ENCODE measurements around the gene ENTPD8. TPM values are rescaled to one million over a fixed set of nuclear protein-coding genes. Genes with fewer than 3 reads are reported as not detected.

ENTPD8 gene
- total and polyA plus RNA-seq, 2 of the 13 experiments (the other 11 are each of a cell fraction or from before 2014, with no cell fraction given) = 0.26 to 0.44 TPM

DNA sequence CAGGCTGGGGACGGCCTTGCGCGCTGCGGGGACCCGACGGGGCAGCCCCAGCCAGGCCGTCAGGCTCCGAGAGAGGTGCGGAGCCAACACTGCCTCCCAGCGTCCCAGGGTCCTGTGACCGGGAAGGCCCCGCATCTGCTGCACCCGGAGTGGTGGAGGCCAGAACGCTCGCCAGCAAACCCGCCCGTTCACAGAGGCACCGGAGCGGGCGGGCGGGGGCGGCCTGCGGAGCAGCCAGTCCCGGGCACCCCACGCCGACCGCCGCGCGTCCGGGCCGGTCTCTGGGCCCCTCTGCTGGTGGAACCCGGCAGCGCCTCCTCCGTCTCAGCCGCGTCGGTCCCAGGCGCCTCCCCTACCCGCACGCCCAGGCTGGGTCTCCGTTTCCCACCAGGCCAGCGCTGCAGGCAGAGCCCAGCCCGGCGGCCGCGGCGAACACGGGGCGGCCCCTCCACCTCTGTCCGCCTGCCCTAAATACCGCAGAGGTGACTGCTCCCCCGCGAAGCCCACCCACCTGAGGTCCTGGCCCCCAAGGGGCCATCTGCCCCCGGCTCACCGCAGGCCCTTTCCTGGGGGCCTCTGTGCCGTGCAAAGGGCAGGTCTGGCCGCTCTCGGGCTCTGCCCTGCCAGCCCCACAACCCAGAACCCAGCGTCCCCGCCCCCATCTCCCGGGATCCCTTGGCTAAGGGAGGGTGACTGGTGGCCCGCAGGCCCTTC is 34.1 kb downstream of the ENTPD8 start (continued):
- TF ChIP-seq, protein P1, sequence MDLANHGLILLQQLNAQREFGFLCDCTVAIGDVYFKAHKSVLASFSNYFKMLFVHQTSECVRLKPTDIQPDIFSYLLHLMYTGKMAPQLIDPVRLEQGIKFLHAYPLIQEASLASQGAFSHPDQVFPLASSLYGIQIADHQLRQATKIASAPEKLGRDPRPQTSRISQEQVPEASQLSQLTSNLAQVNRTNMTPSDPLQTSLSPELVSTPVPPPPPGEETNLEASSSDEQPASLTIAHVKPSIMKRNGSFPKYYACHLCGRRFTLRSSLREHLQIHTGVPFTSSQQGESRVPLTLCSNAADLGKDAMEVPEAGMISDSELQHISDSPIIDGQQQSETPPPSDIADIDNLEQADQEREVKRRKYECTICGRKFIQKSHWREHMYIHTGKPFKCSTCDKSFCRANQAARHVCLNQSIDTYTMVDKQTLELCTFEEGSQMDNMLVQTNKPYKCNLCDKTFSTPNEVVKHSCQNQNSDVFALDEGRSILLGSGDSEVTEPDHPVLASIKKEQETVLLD (CRISPR knock-in tag; IDR thresholded peaks at IDR 0.05; ENCODE audit: low read depth) = no peak
- no peak for TF ChIP-seq SRSF4 (IDR thresholded peaks at IDR 0.05; ENCODE audit: low read depth, low read length, poor library complexity, severe bottlenecking)
- TF ChIP-seq KDM3A (CRISPR knock-in tag; IDR thresholded peaks at IDR 0.05; ENCODE audit: low read depth) = no peak
- no peak for TF ChIP-seq HOXD1 (CRISPR knock-in tag; IDR thresholded peaks at IDR 0.05)
- TF ChIP-seq RBM22 (optimal IDR thresholded peaks at IDR 0.05; ENCODE audit: low read length) = no peak
- no peak for TF ChIP-seq TAF15 (IDR thresholded peaks at IDR 0.05; ENCODE audit: low read depth, low read length, poor library complexity, severe bottlenecking)
- TF ChIP-seq ZNF615 (CRISPR knock-in tag; IDR thresholded peaks at IDR 0.05; ENCODE audit: borderline replicate concordance) = no peak
- no peak for TF ChIP-seq TCF12 (IDR thresholded peaks at IDR 0.05)
- TF ChIP-seq TCF12 (CRISPR knock-in tag; IDR thresholded peaks at IDR 0.05) = 0 out of 2 replicates have a peak, but pooled peaks have one; percentile 66
- peak; percentile 41; the same call in 1 of the 2 replicates for TF ChIP-seq MTA1 (CRISPR knock-in tag; IDR thresholded peaks at IDR 0.05; ENCODE audit: borderline replicate concordance)
- no peak for TF ChIP-seq SMYD3 (CRISPR knock-in tag; IDR thresholded peaks at IDR 0.05)
- TF ChIP-seq ZNF850 (CRISPR knock-in tag; conservative IDR thresholded peaks at IDR 0.05) = no peak
- no peak for TF ChIP-seq ZNF3 (CRISPR knock-in tag; IDR thresholded peaks at IDR 0.05)
- TF ChIP-seq, protein P2, sequence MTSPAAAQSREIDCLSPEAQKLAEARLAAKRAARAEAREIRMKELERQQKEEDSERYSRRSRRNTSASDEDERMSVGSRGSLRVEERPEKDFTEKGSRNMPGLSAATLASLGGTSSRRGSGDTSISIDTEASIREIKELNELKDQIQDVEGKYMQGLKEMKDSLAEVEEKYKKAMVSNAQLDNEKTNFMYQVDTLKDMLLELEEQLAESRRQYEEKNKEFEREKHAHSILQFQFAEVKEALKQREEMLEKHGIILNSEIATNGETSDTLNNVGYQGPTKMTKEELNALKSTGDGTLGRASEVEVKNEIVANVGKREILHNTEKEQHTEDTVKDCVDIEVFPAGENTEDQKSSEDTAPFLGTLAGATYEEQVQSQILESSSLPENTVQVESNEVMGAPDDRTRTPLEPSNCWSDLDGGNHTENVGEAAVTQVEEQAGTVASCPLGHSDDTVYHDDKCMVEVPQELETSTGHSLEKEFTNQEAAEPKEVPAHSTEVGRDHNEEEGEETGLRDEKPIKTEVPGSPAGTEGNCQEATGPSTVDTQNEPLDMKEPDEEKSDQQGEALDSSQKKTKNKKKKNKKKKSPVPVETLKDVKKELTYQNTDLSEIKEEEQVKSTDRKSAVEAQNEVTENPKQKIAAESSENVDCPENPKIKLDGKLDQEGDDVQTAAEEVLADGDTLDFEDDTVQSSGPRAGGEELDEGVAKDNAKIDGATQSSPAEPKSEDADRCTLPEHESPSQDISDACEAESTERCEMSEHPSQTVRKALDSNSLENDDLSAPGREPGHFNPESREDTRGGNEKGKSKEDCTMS (CRISPR knock-in tag; conservative IDR thresholded peaks at IDR 0.05) = no peak
- TF ChIP-seq ELF4 (CRISPR knock-in tag; IDR thresholded peaks at IDR 0.05; ENCODE audit: borderline replicate concordance) = no peak
- no peak for TF ChIP-seq ZNF556 (CRISPR knock-in tag; IDR thresholded peaks at IDR 0.05; ENCODE audit: borderline replicate concordance)
- TF ChIP-seq, protein P3, sequence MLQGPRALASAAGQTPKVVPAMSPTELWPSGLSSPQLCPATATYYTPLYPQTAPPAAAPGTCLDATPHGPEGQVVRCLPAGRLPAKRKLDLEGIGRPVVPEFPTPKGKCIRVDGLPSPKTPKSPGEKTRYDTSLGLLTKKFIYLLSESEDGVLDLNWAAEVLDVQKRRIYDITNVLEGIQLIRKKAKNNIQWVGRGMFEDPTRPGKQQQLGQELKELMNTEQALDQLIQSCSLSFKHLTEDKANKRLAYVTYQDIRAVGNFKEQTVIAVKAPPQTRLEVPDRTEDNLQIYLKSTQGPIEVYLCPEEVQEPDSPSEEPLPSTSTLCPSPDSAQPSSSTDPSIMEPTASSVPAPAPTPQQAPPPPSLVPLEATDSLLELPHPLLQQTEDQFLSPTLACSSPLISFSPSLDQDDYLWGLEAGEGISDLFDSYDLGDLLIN (CRISPR knock-in tag; IDR thresholded peaks at IDR 0.05; ENCODE audit: borderline replicate concordance) = no peak
- TF ChIP-seq ZNF383 (CRISPR knock-in tag; IDR thresholded peaks at IDR 0.05; ENCODE audit: borderline replicate concordance) = 0 out of 2 replicates have a peak, but pooled peaks have one; percentile 41
- TF ChIP-seq, protein P4, sequence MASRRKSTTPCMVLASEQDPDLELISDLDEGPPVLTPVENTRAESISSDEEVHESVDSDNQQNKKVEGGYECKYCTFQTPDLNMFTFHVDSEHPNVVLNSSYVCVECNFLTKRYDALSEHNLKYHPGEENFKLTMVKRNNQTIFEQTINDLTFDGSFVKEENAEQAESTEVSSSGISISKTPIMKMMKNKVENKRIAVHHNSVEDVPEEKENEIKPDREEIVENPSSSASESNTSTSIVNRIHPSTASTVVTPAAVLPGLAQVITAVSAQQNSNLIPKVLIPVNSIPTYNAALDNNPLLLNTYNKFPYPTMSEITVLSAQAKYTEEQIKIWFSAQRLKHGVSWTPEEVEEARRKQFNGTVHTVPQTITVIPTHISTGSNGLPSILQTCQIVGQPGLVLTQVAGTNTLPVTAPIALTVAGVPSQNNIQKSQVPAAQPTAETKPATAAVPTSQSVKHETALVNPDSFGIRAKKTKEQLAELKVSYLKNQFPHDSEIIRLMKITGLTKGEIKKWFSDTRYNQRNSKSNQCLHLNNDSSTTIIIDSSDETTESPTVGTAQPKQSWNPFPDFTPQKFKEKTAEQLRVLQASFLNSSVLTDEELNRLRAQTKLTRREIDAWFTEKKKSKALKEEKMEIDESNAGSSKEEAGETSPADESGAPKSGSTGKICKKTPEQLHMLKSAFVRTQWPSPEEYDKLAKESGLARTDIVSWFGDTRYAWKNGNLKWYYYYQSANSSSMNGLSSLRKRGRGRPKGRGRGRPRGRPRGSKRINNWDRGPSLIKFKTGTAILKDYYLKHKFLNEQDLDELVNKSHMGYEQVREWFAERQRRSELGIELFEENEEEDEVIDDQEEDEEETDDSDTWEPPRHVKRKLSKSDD (CRISPR knock-in tag; IDR thresholded peaks at IDR 0.05; ENCODE audit: low read depth) = no peak
- TF ChIP-seq, protein P5, sequence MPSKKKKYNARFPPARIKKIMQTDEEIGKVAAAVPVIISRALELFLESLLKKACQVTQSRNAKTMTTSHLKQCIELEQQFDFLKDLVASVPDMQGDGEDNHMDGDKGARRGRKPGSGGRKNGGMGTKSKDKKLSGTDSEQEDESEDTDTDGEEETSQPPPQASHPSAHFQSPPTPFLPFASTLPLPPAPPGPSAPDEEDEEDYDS (CRISPR knock-in tag; IDR thresholded peaks at IDR 0.05) = no peak
- peak; percentile 23; the same call in 1 of the 2 replicates for TF ChIP-seq ZNF547 (CRISPR knock-in tag; IDR thresholded peaks at IDR 0.05)
